Measurements from ENCODE around the gene RRM1. TPM values are rescaled to one million over a fixed set of nuclear protein-coding genes. Genes with fewer than 3 reads are reported as not detected.

RRM1 gene
- total RNA-seq (ENCODE audit: low replicate concordance), result 32.6 and 61.9 TPM in 2 replicates

GRCh38 chr11:4094348-4095291 is at the start of gene RRM1:
TSS of gene RRM1 (plus strand) at chr11:4094799. CDS start at chr11:4095013, 214 bp downstream.

Other genes starting within 250 kb of the RRM1 start
- 32.9 and 122 TPM in 2 replicates for gene STIM1, start 239.1 kb upstream of the RRM1 start, total RNA-seq (ENCODE audit: low replicate concordance)